GM04503 (cell line): ENCODE data around the gene SGCE.

Source experiments
- DNase-seq: peaks from one replicate; pipeline ENCODE4 v3.0.0-alpha.2; 2012; ENCODE audit warnings: low read depth

The SGCE gene

DNA sequence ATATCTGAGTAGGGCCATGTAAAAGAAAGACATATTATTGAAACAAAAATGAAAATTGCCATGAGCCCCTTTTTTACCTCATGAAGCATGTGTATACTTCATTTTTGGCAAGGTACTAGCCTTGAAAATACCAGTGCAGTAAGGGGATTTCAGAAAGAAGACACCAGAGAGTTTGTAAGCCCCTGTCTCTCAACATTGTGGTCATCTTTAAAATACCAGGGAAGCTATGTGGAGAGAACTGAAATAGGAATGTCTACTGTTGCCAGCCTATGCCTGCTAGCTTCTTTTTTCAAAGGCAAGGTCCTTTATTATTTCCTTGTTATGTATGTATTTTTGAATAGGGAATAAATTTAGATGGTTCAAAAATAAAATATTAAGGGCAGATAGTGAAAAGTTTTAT lies 88.5 kb downstream of the SGCE start:
- no peak for DNase-seq

- DNase-seq = no peak
Measured at GRCh38 chr7:94565247-94565894, 90.6 kb downstream of the SGCE start.

DNA sequence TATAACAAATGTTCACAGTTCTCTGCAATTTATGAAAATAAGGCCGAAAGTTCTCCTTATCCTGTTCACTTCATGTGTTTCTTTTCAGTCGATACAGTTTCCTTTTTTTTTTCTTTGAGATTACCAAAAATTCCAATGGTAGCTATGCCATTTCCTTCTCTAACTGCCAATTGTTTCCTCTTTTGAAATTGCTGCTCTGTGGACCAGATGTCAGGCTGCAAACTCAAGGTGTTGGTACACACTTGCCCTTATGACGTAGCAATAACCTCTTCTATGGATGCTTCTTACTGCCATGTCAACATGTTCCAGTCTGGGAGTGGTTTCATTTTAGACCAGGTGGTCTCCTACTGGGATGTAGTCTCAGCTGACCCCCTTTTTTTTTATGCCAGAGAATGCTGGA lies 93.4 kb downstream of the SGCE start:
- DNase-seq = no peak

DNA sequence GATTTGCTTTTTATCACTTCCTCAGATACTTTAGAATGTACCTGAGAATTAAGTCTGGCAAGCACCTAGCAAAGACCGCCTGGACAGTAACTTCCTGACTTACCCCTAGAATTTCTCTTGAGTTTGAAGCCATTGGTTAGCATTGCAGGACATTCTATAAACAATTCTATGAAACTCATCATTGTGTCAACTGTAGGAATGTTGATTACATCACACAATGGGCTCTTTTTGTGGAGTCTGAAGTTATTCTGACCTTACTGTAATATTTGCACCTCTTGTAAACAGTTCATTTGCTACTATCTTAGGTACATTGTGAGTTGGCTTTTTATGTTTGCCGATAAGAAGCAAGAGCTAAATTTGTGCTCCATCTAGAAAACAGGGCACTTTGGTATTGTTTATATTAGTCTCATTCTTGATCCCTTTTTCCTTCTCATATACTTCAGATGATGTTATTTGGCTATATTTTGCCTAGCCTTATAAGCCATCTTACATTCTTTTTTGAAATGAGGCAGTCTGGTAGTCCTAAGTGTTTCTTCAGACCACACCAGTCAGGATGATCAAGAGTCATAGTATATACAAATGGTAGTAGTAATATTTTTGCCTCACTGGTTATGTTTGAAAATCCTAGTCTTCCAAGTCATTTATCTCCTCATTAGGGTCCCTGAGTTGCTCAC lies 94.0 kb downstream of the SGCE start:
- no peak for DNase-seq

DNA sequence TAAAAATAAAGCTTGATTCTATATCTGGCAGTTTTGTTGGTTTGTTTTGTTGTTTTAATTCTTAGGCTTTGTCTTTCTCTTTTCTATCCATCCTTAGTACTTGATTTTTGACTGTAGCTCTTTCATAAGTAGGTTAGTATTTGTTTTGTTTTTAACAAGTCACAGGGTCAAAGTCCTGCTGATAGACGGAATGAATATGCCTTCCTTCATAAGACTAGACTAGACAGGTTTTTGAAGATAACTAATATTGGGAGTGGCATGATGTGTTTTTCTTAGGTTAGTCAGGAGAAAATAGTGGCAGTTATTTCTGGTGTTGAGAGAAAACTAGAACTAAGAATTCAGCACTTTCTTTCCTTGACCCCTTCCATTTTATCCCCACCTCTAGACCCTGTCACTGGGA lies 96.0 kb downstream of the SGCE start:
- no peak for DNase-seq

GRCh38 chr7:94557215-94557614 lies 98.7 kb downstream of the SGCE start:
- DNase-seq = no peak

DNA sequence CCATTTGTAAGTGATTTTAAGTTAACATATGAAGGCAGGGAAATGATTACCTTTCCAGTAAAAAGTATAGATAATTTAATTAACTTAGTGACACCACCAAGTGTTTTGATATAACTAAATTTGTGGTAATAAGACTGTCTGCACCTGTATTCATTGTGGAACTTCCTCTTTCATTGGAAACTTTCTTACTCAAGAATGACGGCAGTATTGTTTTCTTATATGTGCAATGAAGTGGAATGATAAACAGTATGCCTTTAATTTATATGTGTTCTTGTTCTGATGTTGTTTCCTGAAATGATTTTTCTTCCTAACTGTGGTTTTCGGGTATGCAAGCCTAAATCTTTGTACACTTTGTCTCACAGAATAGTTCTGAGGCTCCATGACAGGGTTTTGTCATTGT lies 99.9 kb downstream of the SGCE start:
- DNase-seq = no peak

GRCh38 chr7:94547126-94547525 lies 108.8 kb downstream of the SGCE start:
- no peak for DNase-seq

DNA sequence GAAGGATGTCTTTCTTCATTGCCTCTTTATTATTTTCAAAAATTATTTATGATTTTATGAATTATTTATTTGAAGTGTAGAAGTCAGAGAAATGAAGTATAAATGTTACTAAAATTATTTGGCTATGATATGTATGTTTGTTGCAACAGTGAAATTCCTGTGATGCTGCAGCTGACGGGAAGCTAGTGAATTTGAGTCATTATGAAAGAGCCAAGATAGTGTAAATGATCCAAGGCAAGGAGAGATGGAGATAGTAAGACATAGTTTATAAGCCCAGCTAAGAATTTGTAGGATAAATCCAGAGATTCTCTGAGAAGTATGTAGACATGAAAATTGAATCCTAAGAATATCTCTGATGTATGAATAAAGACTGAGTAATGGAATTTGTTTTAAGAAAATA lies 115.5 kb downstream of the SGCE start:
- no peak for DNase-seq
